Activated gamma-delta T cell (primary cell): Measurements from ENCODE around the gene SGK1.
"Not testable (repeated sequence)": the region's sequence is repeated elsewhere in the genome, so short reads cannot be mapped to it uniquely, and the experiment has no call there.

Experiments used
- DNase-seq: peaks from one replicate; lab custom pipeline; 2025; lab: John Stamatoyannopoulos, UW

SGK1 gene

DNA sequence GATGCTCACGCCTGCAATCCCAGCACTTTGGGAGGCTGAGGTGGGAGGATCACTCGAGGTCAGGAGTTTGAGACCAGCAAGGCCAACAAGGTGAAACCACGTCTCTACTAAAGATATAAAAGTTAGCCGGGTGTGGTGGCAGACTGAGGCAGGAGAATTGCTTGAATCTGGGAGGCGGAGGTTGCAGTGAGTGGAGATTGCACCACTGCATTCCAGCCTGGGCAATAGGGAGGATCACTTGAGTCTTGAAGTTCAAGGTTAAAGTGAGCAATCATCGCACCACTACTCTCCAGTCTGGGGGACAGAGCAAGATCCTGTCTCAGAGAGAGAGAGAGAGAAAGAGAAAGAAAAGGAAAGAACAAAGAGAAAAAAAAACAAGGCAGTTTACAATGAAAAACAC lies 13.5 kb downstream of the SGK1 start:
- DNase-seq: not testable (repeated sequence)

DNA sequence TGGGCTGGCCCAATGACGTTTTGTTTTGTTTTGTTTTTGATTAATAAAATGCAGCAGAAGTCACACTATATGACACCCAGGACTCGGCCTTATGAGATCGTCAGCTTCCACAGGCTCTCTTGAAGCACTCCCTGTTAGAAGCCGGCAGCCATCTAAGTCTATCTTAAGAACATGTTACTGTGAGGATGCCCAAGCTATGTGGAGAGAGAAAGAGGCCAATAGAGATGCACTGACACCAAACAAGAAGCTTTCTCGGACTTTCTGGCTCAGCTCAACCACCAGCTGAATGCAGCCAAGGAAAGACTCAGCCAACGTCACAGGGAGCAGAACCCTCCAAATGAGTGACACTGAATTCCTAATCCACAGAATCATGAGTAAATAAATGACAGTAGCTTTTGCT lies 14.0 kb downstream of the SGK1 start:
- no peak for DNase-seq

DNA sequence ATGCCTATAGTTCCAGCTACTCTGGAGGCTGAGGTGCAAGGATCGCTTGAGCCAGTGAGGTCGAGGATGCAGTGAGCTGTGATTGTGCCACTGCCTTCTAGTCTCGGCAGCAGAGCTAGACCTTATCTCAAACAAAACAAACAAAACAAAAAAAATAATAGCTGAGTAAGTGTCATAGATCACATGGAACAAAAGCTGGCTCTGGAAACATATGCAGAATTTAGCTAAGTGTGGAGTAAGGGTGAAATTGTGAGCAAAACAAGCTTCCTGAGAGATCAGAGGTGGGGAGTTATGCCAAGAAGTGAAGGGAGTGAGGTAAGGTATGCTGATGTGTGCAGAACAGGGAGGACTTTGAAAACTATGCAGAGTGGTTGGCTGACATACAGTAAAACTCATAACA lies 18.7 kb downstream of the SGK1 start:
- DNase-seq: no peak

DNA sequence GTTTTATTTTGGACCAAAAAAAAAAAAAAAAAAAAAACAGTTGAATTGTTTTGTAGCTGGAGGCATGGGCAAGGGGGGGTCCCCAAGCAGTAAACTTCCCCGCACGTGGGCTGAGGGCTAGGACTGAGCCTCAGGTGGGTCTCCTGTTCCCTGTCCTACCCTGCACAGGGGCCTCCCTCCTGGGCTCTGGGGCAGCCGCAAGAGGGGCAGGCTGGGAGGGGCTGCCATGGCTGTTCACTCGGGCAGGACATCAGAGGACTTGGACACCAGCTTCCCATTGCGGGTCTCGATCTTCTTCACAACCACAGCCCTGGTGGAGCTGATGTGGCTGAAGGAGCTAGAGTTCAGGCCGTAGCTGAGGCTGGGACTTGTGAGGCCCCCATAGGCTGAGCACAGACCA lies 21.1 kb downstream of the SGK1 start:
- DNase-seq: no peak

DNA sequence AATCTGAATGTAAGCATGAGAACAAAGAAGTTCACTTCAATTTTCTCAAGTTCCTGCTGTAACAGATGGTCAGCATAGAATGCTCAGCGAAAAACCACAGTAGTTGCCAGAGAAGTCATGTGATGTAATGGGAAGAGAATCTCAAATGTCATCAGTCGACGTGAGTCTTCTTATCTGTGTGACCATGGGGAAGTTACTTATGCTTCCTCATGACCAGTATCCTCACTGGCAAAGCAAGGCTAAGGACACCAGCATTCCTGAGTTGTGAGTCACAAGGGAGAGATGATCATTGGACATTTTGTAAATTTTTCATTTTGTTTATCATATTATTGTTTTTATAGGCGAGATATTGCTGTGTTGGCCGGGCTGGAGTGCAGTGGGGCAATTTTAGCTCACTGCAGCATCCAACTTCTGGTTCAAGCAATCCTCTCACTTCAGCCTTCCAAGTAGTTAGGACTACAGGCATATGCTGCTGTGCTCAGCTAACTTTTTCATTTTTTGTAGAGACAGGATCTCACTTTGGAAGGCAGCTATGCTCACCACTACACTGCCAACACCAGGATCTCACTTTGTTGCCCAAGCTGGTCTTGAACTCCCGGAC lies 21.9 kb downstream of the SGK1 start:
- no peak for DNase-seq

DNA sequence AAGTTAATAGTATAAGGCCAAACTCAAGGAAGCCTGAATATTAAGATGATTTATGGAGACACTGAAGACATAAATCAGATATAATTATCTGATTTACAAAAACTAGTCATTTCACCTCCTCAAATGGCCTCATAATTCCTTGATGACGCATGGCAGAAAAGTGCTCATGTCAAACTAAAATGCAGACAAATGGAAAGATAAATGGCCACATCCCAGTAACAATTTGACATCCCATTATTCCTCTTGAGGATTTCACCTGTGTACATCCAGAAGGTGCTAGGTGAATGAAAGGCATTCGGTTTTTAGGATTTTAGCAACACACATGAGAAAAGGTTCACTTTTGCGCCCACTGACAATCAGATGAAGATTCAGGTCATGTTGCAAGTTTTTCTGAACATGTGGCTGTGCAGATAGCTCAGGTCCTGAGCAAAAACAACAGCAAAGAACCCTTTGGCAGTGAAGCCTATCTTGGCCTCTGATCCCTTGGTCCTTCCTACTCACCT lies 24.2 kb downstream of the SGK1 start:
- DNase-seq: no peak

DNA sequence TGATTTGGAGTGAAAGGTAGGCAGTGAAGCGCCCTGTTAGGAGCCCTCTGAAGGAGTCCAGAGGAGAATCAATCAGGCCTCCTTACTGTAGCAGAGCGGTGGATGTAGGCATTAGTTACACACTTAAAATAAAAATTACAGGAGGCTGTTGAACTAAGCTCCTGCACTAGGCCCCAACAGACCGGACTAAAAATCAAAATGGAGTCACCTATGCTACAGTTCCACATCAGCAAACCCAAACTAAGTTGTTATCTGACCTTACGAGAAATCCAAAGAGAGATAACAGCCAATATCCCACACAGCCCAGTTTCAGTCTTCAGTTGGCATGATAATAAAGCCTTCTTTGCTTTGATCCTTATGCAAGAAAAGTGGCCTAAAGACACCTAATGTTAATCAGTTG lies 26.8 kb downstream of the SGK1 start:
- no peak for DNase-seq

DNA sequence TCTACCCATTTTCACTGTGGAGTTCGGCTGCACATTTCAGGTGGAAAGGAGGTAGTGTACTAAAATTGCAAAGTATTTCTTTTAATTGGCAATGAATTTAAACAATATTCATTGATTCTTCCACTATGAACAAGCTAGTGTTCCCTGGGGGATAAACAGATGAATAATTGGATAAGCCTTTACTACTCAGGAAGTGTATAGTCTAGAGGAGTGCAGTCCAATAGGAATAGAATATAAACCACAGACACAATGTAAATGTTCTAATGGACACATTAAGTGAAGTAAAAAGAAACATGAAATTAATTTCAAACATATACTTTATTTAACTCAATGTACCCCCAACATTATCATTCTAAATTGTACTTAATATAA lies 28.7 kb downstream of the SGK1 start:
- no peak for DNase-seq

DNA sequence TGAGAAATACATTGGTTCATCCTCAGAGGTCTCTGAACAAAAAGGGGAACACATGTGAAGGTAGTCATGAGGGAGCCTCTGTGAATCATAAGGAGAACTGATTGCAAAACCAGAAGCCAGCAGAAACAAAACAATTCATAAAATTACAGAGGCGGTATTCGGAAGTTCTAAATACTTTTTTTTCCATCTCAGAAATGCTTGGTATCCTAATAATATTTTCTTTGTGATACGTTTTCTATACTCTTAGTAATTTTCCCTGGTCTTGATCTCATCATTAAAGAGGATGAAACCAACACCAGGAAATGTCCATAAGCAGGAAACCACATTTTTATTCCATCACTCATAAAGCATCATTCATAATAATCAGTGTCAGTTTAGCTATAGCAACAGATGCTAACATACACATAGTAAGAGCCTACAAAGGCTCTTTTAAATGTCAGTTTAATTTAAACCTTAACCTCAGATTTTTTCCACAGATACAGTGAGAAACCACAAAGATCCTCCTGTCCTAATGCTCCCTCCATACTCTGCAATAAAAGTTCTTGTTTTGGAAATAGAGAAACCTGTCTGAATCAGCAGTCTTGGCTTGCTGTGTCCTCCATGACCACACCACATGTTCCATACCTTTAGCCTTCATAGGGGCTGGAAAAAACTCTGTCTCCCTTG lies 29.2 kb downstream of the SGK1 start:
- DNase-seq: no peak

DNA sequence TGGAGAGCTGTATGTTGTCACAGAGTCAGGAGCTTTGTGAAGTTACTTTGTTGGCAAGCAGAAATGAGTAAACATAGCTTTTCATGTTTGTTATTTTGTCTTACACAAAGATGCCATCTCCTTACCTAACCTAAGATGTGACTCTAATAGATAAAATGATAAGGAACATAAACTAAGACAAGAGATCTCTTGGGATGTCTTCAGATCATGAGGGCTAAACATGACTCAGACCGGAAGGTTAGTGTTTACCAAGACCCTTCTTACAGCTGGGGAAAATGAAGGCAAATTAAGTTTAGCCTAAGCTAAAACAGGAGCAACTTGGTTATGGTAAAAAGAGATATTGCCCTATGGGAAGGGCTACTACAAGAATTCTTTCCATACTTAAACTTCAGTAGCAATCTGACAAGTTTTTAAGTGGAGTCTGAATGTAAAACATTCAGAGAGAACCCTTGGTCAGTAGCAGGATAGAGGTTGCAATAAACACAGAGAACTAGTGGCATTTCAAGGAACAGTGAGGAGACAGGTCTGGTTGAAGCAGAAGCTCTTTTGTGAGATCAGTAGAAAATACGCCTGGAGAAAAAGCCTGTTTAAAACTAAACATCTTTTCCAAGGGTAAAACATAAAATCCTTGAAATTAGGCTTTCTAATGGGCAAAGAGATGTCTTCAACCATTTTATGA lies 29.9 kb downstream of the SGK1 start:
- no peak for DNase-seq

DNA sequence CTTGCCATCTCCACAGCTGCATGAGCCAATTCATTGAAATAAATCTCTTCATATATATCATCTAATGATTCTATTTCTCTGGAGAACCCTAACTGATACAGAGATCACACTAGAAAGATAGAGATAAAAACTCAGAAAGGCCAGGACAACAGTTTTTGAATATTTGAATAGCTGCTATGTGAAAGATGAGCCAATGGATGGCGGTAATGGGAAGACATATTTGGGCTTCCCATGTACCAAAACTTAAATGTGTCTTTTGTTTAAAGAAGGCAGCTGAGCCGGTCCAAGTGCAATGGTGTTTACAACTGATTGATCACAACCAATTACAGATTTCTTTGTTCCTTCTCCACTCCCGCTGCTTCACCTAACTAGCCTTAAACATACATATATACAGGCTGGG lies 35.1 kb downstream of the SGK1 start:
- no peak for DNase-seq

DNA sequence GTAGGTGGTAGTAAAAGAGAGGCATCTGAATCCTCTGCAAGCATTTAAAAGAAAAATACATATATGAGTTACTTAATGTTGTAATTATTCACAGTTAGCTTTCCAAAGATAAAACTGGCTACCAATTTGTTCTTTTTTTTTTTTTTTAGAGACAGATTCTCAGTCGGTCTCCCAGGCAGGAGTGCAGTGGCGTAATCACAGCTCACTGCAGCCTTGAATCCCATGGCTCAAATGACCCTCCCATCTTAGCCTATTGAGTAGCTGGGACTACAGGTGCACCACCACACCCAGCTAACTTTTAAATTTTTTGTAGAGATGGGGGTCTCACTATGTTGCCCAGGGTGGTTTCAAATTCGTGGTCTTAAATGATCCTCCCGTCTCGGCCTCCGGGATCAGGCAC lies 36.5 kb downstream of the SGK1 start:
- DNase-seq: no peak

DNA sequence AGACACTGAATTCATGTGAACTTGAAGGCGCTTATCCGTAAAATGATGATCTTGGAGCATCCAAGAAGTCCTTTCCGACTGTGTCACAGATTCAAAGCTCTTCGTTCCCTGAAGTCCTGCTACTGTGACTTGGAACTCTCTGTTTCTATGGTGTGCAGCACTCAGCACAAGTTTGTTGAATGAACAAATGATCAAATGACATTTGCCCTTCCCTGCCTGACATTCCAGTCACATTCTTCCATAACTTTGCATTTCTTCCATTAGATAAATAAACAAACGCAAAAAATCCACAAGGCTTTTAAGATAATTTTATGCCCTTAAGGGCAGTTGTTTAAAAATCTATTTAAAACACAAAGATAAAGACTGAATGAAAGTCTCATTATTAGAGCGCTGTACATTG lies 39.9 kb downstream of the SGK1 start:
- DNase-seq: no peak

DNA sequence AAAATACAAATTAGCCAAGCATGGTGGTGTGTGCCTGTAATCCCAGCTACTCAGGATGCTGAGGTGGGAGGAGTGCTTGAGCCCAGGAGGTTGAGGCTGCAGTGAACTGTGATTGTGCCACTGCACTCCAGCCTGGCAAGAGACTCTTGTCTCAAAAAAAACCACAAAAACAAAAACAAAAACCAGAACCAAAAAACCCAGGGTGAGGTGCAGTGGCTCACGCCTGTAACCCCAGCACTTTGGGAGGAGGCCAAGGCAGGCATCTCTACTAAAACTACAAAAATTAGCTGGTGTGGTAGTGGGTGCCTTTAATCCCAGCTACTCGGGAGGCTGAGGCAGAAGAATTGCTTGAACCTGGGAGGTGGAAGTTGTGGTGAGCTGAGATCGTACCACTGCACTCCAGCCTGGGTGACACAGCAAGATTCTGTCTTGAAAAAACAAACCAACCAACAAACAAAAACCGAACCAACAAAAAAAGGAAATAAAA lies 41.0 kb downstream of the SGK1 start:
- not testable (repeated sequence) for DNase-seq

DNA sequence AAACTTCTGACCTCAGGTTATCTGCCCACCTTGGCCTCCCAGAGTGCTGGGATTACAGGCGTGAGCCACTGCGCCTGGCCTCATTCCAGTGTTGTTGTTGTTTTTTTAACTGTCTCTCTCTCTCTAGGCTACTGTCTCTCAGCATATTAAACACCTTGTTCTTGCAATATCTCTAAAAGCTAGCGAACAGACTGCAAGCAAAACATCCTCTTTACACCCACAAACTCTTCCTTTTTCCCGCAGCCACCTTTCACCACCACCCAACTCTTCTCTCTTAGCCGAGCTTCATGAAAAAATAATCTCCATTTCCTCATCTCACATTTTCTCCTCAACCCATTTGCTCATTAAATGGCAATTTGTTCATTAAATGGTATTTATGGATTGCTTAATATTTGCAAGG lies 45.5 kb downstream of the SGK1 start:
- no peak for DNase-seq

DNA sequence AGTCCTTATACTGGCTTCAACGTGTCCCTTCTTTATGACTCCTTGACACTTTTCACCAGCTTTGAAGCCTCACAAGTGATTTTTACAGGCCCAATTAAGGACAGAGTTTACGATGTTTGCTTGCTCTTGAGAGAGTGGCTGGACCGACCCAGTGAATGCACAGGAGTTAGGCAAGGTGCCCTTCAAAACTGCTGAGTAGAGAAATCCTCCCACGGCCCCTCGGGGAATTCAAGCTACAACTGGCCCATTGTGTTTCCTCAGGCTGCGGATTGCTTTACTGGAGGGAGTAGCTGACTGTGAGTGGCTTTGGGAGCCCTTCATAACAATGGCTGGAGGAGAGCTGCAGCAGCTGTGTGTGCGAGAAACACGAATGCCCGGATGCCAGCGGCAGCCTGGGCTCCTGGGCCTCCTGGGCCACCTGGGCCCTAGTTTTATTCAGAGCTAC lies 50.0 kb downstream of the SGK1 start:
- DNase-seq: no peak

DNA sequence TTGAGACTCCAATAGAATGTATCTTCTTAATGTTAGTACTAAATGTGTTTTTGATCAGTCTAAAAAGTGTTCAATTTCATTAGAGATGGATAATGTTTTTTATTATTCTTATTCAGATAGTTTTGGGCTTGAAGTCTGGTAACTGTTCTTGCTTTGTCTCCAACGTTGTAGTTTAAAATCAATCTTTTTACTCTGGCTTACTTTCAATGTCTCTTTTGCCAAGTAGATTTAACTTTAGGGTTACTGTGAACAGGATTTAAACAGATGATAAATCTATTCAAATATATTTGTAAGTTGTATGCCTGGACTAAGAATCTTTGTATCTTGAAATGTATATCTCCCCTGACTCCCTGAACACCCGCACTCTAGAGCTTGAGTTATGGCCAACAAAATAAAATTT lies 51.1 kb downstream of the SGK1 start:
- DNase-seq: no peak

DNA sequence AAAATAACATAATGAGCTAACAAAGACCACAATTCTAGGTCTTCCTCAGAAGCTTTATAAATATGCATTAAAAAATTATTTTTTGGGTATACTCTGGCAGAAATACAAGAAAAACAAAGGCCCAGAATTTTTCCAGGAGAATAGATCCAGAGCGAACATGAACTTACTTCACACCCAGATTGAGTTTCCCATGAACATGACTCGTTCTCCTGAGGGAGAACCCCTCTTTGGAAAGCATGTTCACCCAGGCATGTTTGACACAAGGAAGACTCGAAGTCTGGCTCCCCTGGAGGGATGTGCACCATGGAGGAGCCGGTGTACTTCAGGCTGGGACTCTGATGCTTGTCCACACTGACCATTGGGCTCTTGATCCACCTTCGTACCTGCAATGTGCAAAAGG lies 56.1 kb downstream of the SGK1 start:
- no peak for DNase-seq

DNA sequence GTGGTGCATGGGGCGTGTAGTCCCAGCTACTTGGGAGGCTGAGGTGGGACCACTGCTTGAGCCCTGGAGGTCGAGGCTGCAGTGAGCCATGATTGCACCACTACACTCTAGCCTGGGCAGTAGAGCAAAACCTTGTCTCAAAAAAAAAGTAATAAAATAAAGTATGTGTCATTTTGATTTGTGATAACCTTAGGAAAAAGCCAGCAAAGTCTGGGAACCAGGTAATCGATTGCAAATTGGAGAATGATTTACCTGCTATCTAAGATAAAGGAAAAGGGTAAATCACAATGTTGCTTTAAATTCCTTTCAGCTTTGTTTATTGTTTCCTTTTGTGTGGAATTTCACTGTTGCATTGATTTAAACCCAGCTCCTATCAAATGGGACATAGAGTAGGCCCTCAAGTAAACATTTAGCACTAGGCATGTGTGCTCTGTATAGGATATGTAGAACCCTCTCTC lies 59.0 kb downstream of the SGK1 start:
- no peak for DNase-seq

DNA sequence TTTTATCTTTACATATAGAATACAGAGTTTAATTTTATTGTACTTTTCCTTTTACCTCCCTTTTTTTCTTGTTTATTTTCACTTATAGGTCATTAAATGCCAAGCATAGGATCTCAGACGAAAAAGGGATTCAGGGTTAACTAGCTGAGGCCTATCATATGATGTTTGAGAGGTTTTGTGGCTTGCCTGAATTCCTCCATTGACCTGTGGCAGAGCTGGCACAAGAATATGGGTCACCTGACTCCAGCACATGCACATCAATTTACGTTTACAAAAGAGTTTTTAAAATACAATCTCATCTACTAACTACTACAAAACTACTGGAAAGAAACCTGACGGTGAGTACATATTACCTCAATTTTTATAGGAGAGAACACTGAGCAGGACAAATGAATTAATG lies 60.4 kb downstream of the SGK1 start:
- no peak for DNase-seq

DNA sequence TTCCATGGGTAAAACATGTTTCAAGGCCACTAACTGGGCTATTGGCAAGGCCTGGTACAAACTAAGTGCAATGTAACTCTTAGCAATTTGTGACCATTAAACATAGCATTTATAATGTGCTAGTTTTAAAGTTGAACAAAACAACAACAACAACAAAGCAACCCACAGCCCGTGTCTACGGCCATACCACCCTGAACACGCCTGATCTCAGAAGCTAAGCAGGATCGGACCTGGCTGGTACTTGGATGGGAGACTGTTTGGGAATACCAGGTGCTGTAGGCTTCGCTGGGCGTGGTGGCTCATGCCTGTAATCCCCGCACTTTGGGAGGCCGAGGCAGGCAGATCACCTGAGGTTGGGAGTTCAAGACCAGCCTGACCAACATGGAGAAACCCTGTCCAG lies 61.0 kb downstream of the SGK1 start:
- DNase-seq: no peak

DNA sequence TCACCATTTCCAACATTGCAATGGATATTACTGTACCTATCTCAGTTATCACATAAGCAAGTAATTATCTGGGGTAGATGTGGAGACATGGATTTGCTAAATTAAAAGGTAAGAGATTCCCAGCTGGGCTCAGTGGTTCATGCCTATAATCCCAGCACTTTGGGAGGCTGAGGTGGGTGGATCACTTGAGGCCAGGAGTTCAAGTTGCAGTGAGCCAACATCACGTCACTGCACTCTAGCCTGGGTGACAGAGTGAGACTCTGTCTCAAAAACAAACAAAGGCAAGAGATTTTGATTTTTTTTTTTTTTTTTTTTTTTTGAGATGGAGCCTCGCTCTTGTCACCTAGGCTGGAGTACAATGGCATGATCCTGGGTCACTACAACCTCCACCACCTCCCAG lies 62.6 kb downstream of the SGK1 start:
- DNase-seq: not testable (repeated sequence)

DNA sequence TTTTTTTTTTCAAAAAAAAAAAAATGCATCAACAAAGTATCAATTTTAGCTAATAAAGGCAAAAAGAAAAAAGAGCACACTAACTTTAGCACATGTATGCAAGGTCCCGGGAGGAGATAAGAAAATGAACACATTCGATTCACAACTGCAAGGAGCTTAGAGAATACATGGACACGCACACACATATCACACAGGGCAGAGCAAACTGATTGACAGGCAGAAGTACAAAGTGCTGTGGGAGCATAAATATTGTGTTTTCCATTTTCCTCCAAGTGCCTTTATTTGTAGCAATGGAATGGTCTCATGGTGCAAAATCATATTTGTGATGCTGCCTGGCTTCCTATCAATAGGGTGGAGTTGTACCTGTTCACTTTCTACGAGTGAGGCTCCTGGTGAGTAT lies 63.8 kb downstream of the SGK1 start:
- no peak for DNase-seq
